ENCODE data around the gene S1PR1.

Gene S1PR1

GRCh38 chr1:101250222-101250621, 13.4 kb downstream of the S1PR1 start:
- DNase-seq, result no peak

GRCh38 chr1:101250656-101251272, 13.9 kb downstream of the S1PR1 start:
- DNase-seq, result no peak

GRCh38 chr1:101251504-101251903, 14.7 kb downstream of the S1PR1 start:
- DNase-seq, result no peak

- DNase-seq, result no peak
Measured at GRCh38 chr1:101253976-101254674, 17.3 kb downstream of the S1PR1 start.

GRCh38 chr1:101257500-101258325, 20.9 kb downstream of the S1PR1 start:
- no peak for DNase-seq

- peak; percentile 3 for DNase-seq
Measured at GRCh38 chr1:101259744-101260148, 22.9 kb downstream of the S1PR1 start.

GRCh38 chr1:101260556-101261350, 23.9 kb downstream of the S1PR1 start:
- DNase-seq, result no peak

- DNase-seq, result no peak
Measured at GRCh38 chr1:101261623-101262022, 24.8 kb downstream of the S1PR1 start.

GRCh38 chr1:101262060-101262459, 25.2 kb downstream of the S1PR1 start:
- no peak for DNase-seq

- no peak for DNase-seq
Measured at GRCh38 chr1:101262630-101263348, 26.0 kb downstream of the S1PR1 start.

- no peak for DNase-seq
Measured at GRCh38 chr1:101264697-101265096, 27.9 kb downstream of the S1PR1 start.

GRCh38 chr1:101265684-101266083, 28.9 kb downstream of the S1PR1 start:
- DNase-seq, result no peak

GRCh38 chr1:101267082-101267481, 30.3 kb downstream of the S1PR1 start:
- no peak for DNase-seq

- DNase-seq, result no peak
Measured at GRCh38 chr1:101268893-101269292, 32.1 kb downstream of the S1PR1 start.

- no peak for DNase-seq
Measured at GRCh38 chr1:101275672-101276071, 38.9 kb downstream of the S1PR1 start.

- no peak for DNase-seq
Measured at GRCh38 chr1:101276818-101277217, 40.0 kb downstream of the S1PR1 start.

GRCh38 chr1:101278238-101278637, 41.4 kb downstream of the S1PR1 start:
- DNase-seq, result no peak

GRCh38 chr1:101278845-101279244, 42.0 kb downstream of the S1PR1 start:
- DNase-seq, result no peak

- no peak for DNase-seq
Measured at GRCh38 chr1:101280049-101280592, 43.3 kb downstream of the S1PR1 start.

GRCh38 chr1:101280942-101281654, 44.3 kb downstream of the S1PR1 start:
- DNase-seq, result no peak

- DNase-seq, result no peak
Measured at GRCh38 chr1:101281751-101282150, 44.9 kb downstream of the S1PR1 start.

Data from midbrain (tissue), 1 donor.